HG03378 (cell line): Measurements from ENCODE around the gene ADH4.
"Not testable (repeated sequence)": the region's sequence is repeated elsewhere in the genome, so short reads cannot be mapped to it uniquely, and the experiment has no call there.

Experiments
- ATAC-seq: cut with Tn5 transposase; IDR thresholded peaks from one replicate; pipeline ENCODE4 v1.9.1; 2021; ENCODE audit warnings: mild to moderate bottlenecking, moderate library complexity; ENCODE audit not compliant: unreplicated experiment

The ADH4 gene

DNA sequence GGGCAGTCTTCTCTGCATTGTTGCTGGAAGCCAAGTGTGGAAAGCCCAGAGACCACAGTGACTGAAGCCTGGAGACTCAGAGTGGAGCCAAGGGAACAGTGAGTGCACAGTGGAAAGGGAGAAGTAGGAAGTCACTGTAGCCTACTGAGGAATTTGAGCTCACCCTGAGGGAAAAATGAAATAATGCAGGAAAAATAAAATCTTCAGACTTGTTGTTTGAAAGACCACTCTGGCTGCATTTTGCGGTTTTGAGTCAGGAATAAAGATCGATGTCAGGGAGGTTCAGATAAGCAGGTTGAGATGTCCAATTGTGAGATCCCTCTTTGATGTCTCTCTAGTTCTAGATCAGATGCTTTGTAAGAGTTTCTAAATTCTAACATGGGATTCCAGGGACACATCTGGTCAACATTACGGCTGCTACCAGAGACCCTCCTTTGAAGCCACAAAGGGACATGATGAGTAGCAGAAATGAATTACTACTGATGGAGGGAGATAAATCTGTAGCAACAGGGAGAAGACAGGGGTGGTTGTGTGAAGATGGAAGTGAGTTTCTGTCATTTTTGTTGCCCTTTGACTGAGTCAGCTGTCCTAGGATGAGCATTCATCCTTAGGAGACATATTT is 8.4 kb downstream of the ADH4 start:
- ATAC-seq, result no peak

DNA sequence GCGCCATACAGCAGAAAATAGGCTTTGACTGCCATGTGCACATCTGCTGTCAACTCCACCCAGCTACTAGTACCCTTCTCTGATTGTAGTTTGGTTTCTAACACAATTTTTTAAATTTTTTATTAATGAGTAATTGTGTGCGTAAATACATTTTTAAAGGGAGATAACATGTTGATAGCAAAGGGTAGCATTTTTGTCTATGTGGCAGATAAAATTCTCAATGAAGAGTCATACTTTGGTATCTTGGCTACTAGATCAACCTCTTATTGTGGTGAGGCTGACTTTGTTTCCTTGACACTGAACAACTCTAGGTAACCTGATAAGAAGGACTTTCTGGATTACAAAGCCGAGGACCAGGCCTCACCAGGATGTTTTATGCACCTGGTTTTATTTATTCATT is 9.5 kb downstream of the ADH4 start:
- ATAC-seq, result no peak

DNA sequence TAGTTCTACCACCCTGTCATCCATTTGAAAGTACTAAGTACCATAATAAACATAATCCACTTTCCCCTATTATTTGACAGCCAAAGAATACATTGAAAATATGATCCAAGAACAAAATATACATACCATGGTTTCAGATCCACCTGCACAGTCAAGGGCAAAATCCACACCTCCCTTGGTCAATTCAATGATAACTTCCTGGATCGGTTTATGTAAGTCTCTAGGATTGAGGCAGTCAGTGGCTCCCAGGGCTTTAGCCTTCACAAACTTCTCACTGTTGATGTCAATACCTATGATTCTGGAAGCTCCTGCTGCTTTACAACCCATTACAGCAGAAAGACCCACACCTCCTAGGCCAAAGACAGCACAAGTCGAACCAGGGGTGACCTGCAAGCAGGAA is 12.7 kb downstream of the ADH4 start:
- ATAC-seq, result no peak

DNA sequence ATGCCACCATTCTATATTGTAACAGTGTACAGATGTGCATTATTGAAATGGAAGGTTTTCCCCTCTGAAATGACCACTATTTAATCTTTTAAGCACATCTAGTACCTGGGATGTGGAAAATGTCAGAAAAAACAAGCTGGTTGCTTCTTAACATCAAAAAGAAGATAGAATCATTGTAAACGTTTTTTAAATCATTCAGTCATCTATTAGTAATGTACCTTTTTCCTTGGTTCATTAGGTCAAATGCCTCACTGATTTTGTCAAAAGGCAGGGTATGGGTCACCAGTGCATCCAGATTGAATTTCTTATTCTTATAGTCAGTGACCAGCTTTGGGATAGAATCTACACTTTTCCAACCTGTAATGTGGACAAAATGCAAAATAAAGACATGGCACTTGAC is 17.7 kb downstream of the ADH4 start:
- no peak for ATAC-seq

DNA sequence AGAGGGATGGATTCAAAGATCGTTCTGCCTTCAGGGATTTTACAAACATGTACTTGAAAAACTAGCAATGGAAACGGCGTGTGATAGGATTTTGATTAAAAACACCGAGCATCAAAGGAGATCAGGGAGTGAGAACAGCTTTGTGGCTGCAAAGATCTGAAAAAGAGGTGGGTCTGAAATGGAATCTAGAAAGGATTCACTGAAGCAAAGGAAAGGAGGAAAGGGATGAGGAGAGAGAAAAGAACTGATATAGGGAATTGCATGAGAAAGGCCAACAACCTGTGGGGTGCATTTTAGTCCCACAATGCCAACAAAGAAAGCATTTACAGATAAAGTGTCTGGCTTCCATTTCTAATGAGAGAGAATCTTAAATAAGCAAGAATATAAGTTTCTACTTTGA is 23.1 kb downstream of the ADH4 start:
- ATAC-seq, result no peak

DNA sequence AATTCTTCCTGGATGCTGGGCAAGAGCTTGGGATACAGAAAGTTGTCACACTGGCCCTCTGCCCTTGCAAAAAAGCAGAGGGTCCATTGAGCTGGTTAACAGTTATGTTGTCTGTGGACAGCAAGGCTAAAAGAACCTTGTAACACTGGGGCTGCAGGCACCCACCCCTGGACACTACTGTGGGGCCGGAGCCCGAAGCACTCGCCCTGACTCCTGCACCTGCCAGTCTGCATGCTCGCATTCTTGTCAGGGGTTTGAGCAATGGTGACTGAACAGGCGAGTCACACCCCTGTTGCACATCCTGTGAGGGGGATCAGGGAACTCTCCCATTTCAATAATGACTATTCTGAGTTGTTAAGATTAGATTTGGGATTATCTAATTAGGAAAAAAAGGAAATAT is 23.6 kb downstream of the ADH4 start:
- no peak for ATAC-seq

DNA sequence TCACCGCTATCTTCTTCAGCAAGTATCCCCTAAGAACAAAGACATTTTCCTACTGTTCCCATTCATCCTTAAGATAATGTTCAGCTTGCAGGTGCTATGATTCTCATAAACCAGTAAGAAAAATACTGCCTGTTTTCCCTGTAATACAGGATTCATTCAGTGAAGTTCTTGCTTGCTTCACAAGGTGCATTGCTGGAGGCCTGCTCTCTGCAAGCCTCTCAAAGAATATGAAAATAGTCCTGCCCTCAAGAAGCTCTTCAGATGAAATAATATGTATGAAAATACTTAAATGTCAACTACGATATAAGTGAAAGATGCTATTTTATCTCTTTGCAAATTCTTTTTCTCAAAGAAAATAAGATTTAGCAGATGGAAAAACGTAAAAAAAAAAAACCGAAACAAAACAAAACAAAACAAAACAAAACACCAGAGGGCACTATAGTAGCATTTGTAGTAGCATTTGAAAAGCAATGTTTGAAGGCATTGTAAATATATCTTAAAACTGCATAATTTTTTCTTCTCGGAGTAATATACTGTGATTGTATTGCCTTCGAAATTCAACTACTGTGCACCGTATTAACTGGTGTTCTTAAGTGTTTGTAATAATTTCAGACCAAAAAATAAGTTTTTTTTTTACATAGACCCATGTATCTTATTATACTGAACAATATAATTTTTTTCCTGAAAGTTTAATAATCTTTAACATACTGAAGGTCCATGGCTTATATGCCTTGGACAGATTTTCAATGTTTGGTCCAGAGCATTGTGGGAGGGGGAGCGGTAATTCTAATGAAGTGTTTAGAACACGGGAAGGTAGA is 26.0 kb downstream of the ADH4 start:
- ATAC-seq, result no peak

DNA sequence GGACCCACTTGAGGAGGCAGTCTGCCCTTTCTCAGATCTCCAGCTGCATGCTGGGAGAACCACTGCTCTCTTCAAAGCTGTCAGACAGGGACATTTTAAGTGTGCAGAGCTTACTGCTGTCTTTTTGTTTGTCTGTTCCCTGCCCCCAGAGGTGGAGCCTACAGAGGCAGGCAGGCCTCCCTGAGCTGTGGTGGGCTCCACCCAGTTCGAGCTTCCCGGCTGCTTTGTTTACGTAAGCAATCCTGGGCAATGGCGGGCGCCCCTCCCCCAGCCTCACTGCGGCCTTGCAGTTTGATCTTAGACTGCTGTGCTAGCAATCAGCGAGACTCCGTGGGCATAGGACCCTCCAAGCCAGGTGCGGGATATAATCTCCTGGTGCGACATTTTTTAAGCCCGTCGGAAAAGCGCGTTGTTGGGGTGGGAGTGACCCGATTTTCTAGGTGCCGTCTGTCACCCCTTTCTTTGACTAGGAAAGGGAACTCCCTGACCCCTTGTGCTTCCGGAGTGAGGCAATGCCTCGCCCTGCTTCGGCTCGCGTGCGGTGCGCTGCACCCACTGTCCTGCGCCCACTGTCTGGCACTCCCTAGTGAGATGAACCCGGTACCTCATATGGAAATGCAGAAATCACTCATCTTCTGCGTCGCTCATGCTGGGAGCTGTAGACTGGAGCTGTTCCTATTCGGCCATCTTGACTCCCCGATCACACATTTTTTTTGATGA is 26.8 kb downstream of the ADH4 start:
- not testable (repeated sequence) for ATAC-seq

DNA sequence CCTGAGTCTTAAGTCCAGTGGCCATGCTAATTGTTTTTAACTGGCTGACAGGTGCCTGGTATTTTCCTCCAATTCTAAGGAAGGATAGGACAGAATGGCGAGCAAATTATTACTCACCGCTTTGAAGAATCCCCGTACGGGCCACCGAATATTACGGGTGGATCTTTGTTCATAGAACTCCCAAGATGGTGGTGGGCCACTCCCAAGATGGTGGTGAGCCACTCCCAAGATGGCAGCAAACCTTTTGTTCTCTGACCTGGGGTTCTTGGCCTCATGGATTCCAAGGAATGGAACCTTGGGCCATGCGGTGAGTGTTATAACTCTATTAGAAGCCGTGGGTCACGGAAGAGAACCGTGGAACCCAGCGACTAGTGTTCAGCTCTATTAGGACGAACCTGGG is 34.8 kb downstream of the ADH4 start:
- not testable (repeated sequence) for ATAC-seq

DNA sequence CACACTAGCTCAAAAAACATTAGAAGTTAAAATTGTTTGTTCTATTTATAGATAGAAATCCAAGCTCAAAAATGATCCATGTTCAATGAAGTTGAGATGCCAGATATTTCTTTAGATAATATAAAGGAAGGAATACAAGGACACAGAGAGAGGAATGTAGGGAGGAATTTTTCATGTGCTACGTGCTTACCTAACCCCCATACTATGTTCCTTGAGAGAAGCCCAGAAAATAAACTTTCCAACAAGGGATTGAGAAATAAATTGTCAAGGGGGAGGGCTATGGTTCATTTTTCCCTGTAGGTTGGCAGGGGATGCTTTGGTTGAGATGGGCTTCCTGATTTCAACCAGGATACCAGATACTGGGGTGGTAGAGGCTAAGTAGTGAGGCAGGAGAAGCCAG is 39.9 kb downstream of the ADH4 start:
- ATAC-seq, result no peak

DNA sequence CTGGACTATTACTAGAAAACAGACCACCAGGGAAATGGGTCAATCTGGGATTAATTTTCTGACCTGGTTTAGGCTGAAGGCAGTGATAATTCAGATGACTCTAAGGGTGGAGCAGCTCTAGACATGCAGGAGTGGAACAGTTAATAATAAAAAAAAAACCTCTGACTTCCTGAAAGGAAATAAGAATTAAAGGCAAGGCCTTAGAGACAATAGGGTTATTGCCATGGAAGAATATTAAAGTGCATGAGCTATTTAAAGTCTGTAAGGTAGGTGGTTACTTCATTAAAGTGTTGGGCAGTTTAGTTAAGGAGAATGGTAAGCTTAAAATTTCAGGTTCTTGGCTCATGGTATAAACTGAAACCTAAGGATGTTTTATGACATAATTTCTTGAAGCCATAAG is 40.9 kb downstream of the ADH4 start:
- no peak for ATAC-seq

DNA sequence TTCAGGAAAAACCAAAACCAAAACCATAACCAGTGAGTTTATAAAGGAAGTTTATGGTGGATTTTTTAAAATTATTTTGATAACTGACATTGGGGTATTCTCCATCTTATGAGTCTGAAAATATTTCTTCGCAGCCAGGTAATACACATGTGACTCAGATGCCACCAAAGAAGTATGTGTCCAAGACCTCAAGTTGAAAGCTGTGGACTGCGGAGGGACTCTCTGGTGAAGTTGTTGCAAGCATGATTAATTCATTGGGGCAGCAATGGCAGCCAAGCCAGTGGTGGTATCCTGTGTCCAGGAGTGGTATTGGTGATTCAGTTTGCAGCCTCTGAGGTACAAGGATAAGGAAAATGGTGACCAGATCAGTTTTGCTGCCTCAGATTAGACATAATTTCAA is 41.5 kb downstream of the ADH4 start:
- no peak for ATAC-seq

DNA sequence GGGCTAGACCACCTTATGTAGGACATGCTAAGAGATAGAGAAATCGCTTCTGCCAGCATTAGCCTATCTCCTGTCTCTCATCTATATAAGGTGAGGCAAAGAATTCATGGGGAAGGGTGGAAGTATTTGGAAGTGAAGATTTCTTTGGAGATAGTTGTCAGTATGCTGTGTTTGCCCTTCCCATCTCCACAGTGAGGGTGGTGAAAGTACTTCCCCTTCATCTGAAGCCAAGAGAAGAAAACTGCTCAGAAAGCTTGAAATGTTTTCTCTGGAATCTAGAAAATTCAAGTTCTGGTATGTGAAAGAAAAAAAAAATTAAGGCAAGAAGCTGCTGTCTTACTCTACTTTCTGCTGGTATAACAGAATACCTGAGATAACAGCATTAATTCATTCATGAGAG is 43.2 kb downstream of the ADH4 start:
- ATAC-seq, result no peak

DNA sequence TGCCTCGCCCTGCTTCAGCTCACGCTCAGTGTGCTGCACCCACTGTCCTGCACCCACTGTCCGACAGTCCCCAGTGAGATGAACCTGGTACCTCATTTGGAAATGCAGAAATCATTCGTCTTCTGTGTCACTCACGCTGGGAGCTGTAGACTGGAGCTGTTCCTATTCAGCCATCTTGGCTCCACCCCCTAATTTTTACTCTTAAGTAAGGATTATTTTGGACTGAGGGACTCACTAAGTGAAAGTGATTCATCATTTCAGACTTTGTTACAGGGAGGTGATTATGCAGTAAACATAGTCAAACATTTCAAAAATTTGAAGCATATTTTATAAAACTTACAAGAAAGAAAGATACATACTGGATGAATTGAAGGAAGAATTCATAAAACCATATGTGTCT is 44.3 kb downstream of the ADH4 start:
- not testable (repeated sequence) for ATAC-seq

DNA sequence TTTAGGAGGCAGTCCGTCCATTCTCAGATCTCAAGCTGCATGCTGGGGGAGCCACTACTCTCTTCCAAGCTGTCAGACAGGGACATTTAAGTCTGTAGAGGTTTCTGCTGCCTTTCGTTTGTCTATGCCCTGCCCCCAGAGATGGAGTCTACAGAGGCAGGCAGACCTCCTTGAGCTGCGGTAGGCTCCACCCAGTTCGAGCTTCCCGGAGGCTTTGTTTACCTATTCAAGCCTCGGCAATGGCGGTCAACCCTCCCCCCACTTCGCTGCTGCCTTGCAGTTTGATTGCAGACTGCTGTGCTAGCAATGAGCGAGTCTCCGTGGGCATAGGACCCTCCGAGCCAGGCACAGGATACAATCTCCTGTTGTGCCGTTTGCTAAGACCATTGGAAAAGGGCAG is 44.8 kb downstream of the ADH4 start:
- ATAC-seq, result no peak

DNA sequence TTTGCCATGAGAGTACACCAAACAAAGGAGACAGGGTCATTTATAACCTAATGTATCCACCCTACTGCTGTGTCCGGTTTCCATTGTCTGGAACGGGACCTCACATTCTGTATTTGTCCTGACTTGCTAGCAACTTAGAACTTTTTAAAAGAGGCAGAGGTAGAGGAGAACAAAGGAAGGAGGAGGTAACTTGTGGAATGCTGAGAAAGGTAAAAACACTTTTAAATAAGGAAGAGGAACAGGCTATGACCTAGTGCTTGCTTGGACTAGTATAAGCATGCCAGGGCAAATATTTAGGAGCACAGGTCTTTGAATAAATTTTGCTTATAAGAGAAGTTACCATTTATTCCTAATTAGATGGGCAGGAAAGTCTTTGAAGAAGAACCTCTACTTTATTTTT is 52.3 kb downstream of the ADH4 start:
- ATAC-seq, result not testable (repeated sequence)

DNA sequence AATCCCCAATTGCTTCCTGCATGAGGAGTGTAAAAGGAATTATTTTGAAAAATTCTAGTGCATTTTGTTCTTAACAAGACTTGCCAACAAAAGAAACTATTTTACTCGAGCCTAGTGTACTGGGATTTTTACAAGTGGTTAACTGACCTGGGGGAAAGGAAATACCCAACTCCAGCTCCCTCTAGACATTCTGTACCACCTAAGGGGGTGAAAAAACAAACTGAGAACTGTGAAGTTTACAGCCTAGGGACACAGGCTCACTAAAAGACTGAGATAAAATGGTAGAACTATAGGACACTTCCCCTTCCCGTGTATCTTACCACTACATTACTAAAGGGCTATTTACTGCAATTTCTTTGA is 52.9 kb downstream of the ADH4 start:
- no peak for ATAC-seq

DNA sequence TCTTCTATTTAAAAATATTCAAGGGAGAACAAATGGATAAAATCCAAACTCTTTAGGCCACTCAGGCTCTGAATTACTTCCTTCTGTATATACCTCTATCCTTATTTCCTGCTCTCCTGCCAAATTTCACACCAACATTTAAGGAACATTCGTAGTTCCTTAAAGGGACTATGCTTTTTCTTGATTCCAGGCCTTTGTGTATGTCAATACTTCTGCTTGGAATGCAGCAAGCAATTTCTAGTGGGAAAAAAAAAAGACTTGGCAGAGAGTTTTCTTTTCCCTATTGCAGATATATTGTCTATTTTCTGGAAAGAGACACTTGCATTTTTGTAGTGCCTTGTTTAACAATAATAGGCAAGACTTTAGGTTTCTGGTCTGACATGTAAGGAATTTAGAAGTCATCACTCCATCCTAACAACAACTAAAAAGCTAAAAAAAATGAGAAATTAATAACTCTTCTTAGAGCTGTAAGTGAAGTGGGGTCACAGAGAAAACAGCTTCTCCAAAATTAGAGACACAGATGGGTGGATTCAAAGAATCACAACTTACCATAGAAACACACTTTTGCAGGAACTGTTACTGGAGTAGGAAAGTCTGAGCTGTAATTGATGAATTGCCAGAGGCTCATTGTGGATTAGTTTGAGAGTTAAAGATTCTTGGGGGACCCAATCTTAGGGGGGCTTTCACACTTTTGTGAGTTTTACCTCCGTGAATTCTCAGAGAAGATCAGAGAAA is 53.4 kb downstream of the ADH4 start:
- ATAC-seq, result no peak

DNA sequence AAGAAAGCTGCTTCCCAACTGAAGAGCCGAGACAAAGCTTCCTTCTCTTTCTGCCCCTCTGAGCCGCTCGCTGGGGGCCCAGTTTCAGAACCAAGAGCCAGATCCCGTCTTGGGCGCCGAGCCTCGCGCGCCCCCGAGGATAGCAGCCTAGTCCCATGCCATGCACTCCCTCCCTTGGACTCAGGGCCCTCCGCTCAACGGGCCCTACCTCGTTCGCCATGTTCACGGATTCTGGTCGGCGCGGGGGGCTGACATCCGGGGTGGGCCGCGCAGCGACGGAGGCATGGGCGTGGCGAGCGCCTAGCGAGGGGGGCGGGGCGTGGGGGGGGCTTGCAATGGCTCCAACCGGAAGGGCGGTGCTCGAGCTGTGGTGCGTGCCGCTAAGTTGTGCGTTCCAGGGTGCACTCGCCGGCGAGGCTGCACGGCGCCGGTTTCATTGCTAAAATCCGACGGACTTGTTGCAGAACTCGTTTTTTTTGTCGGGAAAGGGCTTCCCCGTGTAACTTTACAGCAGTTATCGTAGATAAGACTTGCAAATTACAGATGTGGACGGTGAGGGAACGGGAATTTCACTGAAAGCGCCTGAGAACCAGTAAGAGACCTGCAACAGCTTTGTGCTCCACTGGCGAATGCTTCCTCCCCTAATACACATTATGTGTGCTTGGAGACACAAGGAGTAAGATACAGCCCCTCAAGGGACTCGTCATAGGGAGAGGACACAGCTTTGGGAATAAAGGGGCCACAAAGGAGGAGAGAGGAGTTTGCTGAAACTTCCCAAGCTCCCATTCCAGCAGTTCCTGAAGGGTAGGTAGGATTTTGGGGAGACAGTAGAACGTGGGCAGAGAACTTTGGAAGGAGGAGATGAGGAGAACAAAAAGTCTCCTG is 55.4 kb downstream of the ADH4 start, which contains the start of gene ADH5:
Gene ADH5 (minus strand): TSS at position 308 of the 885 bp plus-strand sequence. CDS start 88 bp downstream, at position 220.
- peak; percentile 76 for ATAC-seq

DNA sequence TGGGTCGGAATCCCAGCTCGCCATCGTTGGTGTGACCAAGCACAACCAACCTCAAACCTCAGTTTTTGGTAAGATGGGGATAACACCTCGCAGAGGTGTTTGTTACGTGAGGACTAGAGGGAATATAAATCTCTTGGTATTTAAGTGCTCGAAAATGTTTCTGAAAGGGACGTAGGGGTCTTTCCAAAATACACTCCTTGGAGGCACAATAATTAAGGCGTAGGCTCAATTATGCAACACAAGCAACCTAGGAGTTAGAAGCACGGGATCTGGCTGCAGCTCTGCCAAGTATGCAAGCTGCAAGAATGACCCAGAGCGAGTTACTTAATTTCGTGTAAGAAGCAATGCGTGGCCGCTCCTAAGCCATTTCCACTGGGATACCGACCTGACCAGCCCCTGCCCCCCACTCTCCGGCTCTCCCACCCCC is 56.1 kb downstream of the ADH4 start:
- peak; percentile 23 for ATAC-seq
